HepG2 (cell line): Measurements from ENCODE around the gene GEMIN4. TPM values are rescaled to one million over a fixed set of nuclear protein-coding genes. Genes with fewer than 3 reads are reported as not detected.

ENCODE experiments used
- ATAC-seq: fragments of 200-7000 bp; cut with Tn5 transposase; 3 replicates; pipeline ENCODE4 v1.9.1; 2020; ENCODE audit warnings: mild to moderate bottlenecking, moderate library complexity
- BruUV-seq: library from RNA; stranded (reverse); fragments of 400-500 nt; replicated peaks from 2 replicates; lab custom pipeline; 2021; lab: Mats Ljungman, UMichigan
- CTCF ChIA-PET: fragments of 300-600 bp; formaldehyde crosslinking; extraction: SDS; loops from one replicate; lab custom pipeline; 2021; ENCODE audit warnings: low total read pairs, inconsistent platforms, low intra/inter-chr PET ratio; lab: Yijun Ruan, JAX
- POLR2A ChIA-PET: fragments of 350-600 bp; sonication (Branson Sonifier 250); formaldehyde crosslinking; loops from one replicate; lab custom pipeline; 2020; ENCODE audit warnings: antibody characterized with exemption, inconsistent platforms; lab: Yijun Ruan, JAX
- DNase-seq: peaks from one replicate; pipeline ENCODE4 v3.0.0-alpha.2; 2015; ENCODE audit warnings: low spot score
- FAIRE-seq: peaks from 3 replicates; lab custom pipeline; 2011; peaks lifted over from hg19 to GRCh38; lab: Jason Lieb, UNC
- H2AFZ ChIP-seq: one replicate; pipeline ENCODE4 v1.6.1; 2011; ENCODE audit warnings: low read length, inconsistent platforms
- H3K27ac ChIP-seq: fragments of 300-600 bp; 3 replicates; pipeline ENCODE4 v1.8.0; 2011; ENCODE audit warnings: mixed run types, mild to moderate bottlenecking, mixed read lengths, low read length, inconsistent platforms; ENCODE audit not compliant: insufficient read depth; ENCODE audit errors: extremely low read length
- H3K27me3 ChIP-seq, 2 experiments: fragments of 200-600 bp in 1 of 2; 2 replicates in 1 of 2; 3 replicates in 1 of 2; pipeline versions ENCODE4 v1.6.0 to v1.8.0; 2011; ENCODE audit warnings: low read length in 2 of 2, mild to moderate bottlenecking in 2 of 2, moderate library complexity in 2 of 2, inconsistent platforms in 1 of 2; ENCODE audit not compliant: insufficient read depth in 2 of 2, control insufficient read depth in 1 of 2
- H3K36me3 ChIP-seq, 2 experiments: fragments of 200-600 bp in 1 of 2; replicated peaks in 1 of 2; 2 replicates in 1 of 2; 3 replicates in 1 of 2; pipeline versions ENCODE4 v1.5.1 to v1.8.0; 2011; ENCODE audit warnings: low read length in 2 of 2, inconsistent platforms in 1 of 2; ENCODE audit not compliant: insufficient read depth in 2 of 2, control insufficient read depth in 1 of 2
- H3K4me1 ChIP-seq: 2 replicates; pipeline ENCODE4 v1.5.1; 2012; ENCODE audit warnings: low read length, inconsistent platforms; ENCODE audit not compliant: insufficient read depth
- H3K4me2 ChIP-seq: 2 replicates; pipeline ENCODE4 v1.6.0; 2011; ENCODE audit warnings: low read depth, low read length, inconsistent platforms
- H3K4me3 ChIP-seq, 3 experiments: fragments of 200-600 bp in 1 of 3; sonication (generic), shearing (Covaris generic) in 1 of 3; replicated peaks in 1 of 3; 2 replicates each; pipeline ENCODE4 v1.5.1; 2011 to 2016; ENCODE audit warnings: low read length in 3 of 3, inconsistent platforms in 2 of 3, low read depth in 2 of 3, mild to moderate bottlenecking in 2 of 3, control low read depth in 1 of 3, mixed read lengths in 1 of 3; ENCODE audit not compliant: insufficient read depth in 1 of 3
- H3K79me2 ChIP-seq: one replicate; pipeline ENCODE4 v1.6.1; 2011; ENCODE audit warnings: low read length, inconsistent platforms; ENCODE audit not compliant: insufficient read depth
- H3K9ac ChIP-seq: 2 replicates; pipeline ENCODE4 v1.6.0; 2011; ENCODE audit warnings: mild to moderate bottlenecking, low read depth, low read length, inconsistent platforms; ENCODE audit not compliant: insufficient read depth
- H3K9me3 ChIP-seq: 2 replicates; pipeline ENCODE4 v1.5.1; 2012; ENCODE audit warnings: mild to moderate bottlenecking, low read length
- H4K20me1 ChIP-seq: 2 replicates; pipeline ENCODE4 v1.6.0; 2011; ENCODE audit warnings: inconsistent platforms, mild to moderate bottlenecking, low read length, moderate library complexity; ENCODE audit not compliant: insufficient read depth
- CBX5 ChIP-seq: sonication (generic); formaldehyde crosslinking; IDR thresholded peaks from 2 replicates; pipeline ENCODE4 v1.4.0; 2020; ENCODE audit warnings: missing genetic modification reagents, borderline replicate concordance
- ELF3 ChIP-seq: IDR thresholded peaks from 2 replicates; pipeline ENCODE4 v1.6.1; 2016; ENCODE audit warnings: missing genetic modification reagents, missing compliant biosample characterization
- NR1H2 ChIP-seq: sonication (generic); formaldehyde crosslinking; IDR thresholded peaks from 2 replicates; pipeline ENCODE4 v1.8.1; 2022; ENCODE audit warnings: low read depth, missing genetic modification reagents, borderline replicate concordance
- ZNF235 ChIP-seq: sonication (generic); formaldehyde crosslinking; IDR thresholded peaks from 2 replicates; pipeline ENCODE4 v1.8.1; 2023; ENCODE audit warnings: mild to moderate bottlenecking, missing genetic modification reagents, borderline replicate concordance
- ZNF317 ChIP-seq: sonication (generic); formaldehyde crosslinking; IDR thresholded peaks from 2 replicates; pipeline ENCODE4 v1.5.0; 2020; ENCODE audit warnings: mild to moderate bottlenecking, missing genetic modification reagents
- ZNF879 ChIP-seq: sonication (generic); formaldehyde crosslinking; IDR thresholded peaks from 2 replicates; pipeline ENCODE4 v1.8.1; 2023; ENCODE audit warnings: missing genetic modification reagents
- ZSCAN9 ChIP-seq: IDR thresholded peaks from 2 replicates; pipeline ENCODE4 v1.6.1; 2016; ENCODE audit warnings: borderline replicate concordance
- WGBS: methylation state at CpG from one replicate; pipeline ENCODE4 v1.1.6; 2017; ENCODE audit warnings: low lambda C conversion rate; 5-methylcytosine and 5-hydroxymethylcytosine counted together
- in situ Hi-C: cut with HindIII; loops from 2 replicates; pipeline ENCODE4 v1.10.0; 2017; ENCODE audit warnings: low pct_unique_long_range_greater_than_20kb; ENCODE audit not compliant: extremely low pct_ligation_motif_present
- intact Hi-C: fragments of 100-400 bp; cut with micrococcal nuclease; formaldehyde crosslinking; loops from one replicate; pipeline ENCODE4 v1.10.0; 2022; ENCODE audit not compliant: unreplicated experiment
- polyA plus RNA-seq, 8 experiments: library from polyadenylated mRNA; depleted of rRNA in 3 of 8; stranded (reverse) in 7 of 8; unstranded in 1 of 8; fragments of >200 nt; fragmentation: Illumina TruSeq in 4 of 8; extraction: Trizol in 4 of 8; gene quantifications; 2 replicates each; pipeline versions ENCODE4 v1.2.1 to v1.2.3, GENCODE V29; 2011 to 2016; ENCODE audit warnings: low read depth in 4 of 8, missing spikeins in 1 of 8, mixed read lengths in 1 of 8; ENCODE audit not compliant: insufficient read depth in 1 of 8
- total RNA-seq, 5 experiments: library from RNA; depleted of rRNA; stranded (reverse); fragments of >200 nt; fragmentation: Illumina TruSeq; extraction: Trizol; gene quantifications; 2 replicates each; pipeline ENCODE4 v1.2.3, GENCODE V29; 2016; ENCODE audit warnings: low read depth in 1 of 5
- TF ChIP-seq, protein P1 (sequence below): IDR thresholded peaks from 2 replicates; pipeline ENCODE4 v1.6.1; 2016; ENCODE audit warnings: missing biosample characterization, missing genetic modification reagents, low read depth

GEMIN4 gene
- total and polyA plus RNA-seq, 2 of the 13 experiments (the other 11 are each of a cell fraction or from before 2014, with no cell fraction given): 10.8 to 22.7 TPM

DNA sequence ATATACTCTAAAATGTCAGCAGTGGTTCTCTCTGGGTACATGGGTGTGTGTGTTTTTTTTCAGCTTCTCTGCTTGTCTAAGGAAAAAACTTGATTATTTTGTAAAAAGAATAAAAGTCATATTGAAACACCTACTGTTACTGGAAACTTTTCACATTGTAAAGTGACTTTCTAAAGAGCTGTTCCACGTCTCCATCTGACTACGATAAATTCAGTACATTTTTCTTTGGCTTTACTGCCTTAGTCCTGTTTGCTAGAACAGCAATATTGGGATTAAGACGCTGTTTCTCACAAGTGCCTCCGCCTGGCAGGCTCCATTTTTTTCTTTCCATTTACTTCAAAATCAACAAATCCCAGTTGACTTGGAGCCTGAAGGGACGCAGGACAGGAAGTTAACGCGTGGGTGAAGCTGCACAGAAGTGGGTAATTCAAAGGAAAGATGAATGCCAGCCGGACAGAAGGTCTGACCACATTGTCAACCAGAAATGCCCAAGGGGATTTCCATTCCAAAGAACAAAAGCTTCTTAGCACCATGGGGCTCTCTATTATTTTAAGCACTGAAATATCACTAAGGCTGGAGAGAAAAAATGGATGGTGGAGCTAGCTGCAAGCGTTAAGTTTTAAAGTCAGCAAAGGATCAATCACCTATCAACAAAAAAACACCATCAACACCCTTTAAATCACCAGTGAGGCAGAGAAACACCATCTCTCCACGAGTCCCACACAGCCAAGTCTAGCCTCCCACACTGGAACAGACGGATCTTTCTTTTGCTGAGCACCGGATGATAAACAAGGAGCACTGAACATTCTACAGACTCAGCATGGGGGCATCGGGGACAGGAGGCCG, 21.6 kb upstream of the GEMIN4 start (continued):
- TF ChIP-seq, protein P1, sequence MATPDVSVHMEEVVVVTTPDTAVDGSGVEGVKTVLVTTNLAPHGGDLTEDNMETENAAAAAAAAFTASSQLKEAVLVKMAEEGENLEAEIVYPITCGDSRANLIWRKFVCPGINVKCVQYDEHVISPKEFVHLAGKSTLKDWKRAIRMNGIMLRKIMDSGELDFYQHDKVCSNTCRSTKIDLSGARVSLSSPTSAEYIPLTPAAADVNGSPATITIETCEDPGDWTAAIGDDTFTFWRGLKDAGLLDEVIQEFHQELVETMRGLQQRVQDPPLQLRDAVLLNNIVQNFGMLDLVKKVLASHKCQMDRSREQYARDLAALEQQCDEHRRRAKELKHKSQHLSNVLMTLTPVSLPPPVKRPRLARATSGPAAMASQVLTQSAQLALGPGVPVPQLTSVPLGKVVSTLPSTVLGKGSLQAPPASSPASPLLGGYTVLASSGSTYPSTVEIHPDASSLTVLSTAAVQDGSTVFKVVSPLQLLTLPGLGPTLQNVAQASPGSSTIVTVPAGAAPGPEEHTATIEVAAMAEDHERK (CRISPR knock-in tag): no peak
- TF ChIP-seq ZNF879 (CRISPR knock-in tag) (no peak), ZNF235 (CRISPR knock-in tag) (no peak), ELF3 (CRISPR knock-in tag) (no peak), CBX5 (CRISPR knock-in tag) (no peak), ZSCAN9 (CRISPR knock-in tag) (no peak), ZNF317 (CRISPR knock-in tag) (no peak)

DNA sequence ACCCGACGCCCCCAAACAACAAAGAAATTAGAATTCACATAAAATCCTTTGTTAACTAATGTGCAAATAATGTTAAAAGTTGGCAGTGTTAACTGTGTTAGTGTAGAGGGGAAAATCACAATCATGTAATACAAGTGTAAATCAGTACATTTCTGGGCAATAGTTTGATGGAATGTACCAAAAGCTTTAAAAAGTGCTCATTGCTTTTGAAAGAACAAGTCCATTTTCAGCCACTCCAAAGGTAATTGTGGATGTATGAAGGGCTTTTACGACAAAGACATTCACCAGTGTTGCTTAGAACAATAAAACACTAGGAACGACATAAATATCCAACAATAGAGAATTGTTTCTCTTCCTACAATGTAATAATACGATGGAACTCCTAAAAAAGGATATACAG, 21.0 kb upstream of the GEMIN4 start:
- DNase-seq (no peak), FAIRE-seq (no peak), ATAC-seq (no peak)
- intact Hi-C loops: no loop called here
- H2AFZ ChIP-seq: no peak overlapping the region
- no peak overlapping the region for H3K9ac ChIP-seq
- ChIA-PET POLR2A (no interaction called here), CTCF (no interaction called here)
- H3K36me3 ChIP-seq: peaks cover 29 to 80% of the 10 kb centered on the region in 2 experiments
- in situ Hi-C loops: no loop called here
- BruUV-seq: no TSS peak
- no peak overlapping the region for H3K4me3 ChIP-seq
- TF ChIP-seq NR1H2 (CRISPR knock-in tag): no peak
- peaks cover 2% of the 10 kb centered on the region for H3K79me2 ChIP-seq
- no peak overlapping the region for H3K4me2 ChIP-seq
- no peak overlapping the region for H3K27ac ChIP-seq
- peaks cover 11% of the 10 kb centered on the region for H3K4me1 ChIP-seq
- no peaks in the 10 kb centered on the region for H3K27me3 ChIP-seq
- no peaks in the 10 kb centered on the region for H4K20me1 ChIP-seq
- WGBS: 97% methylated on average over 5 of the region's 5 CpGs
- no peaks in the 10 kb centered on the region for H3K9me3 ChIP-seq
